ENCODE results near the gene TVP23A. TPM values are rescaled to one million over a fixed set of nuclear protein-coding genes. Genes with fewer than 3 reads are reported as not detected.

Gene TVP23A
- total RNA-seq, 1 donor from 2014 or later: 2.5 TPM

DNA sequence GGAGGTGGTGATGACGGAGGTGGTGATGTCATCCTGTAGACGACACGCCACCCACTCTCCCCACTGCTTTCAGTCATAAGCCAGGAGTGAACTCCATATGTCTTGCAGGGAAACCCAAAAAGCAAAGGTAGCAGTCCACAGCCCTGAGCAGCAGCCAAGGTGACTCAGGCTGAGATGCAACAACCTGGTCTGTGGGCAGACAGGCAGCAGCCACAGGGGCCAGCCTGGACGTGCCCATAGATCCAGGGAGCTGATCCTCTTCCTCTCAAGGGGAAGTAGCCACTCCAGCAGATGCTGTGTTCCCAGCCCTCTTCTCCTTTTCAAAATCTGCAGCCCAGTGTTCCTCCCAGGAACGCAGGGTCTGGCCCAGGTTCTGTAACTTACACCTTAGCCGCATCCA, 41.1 kb upstream of the TVP23A start:
- TF ChIP-seq, protein P1, sequence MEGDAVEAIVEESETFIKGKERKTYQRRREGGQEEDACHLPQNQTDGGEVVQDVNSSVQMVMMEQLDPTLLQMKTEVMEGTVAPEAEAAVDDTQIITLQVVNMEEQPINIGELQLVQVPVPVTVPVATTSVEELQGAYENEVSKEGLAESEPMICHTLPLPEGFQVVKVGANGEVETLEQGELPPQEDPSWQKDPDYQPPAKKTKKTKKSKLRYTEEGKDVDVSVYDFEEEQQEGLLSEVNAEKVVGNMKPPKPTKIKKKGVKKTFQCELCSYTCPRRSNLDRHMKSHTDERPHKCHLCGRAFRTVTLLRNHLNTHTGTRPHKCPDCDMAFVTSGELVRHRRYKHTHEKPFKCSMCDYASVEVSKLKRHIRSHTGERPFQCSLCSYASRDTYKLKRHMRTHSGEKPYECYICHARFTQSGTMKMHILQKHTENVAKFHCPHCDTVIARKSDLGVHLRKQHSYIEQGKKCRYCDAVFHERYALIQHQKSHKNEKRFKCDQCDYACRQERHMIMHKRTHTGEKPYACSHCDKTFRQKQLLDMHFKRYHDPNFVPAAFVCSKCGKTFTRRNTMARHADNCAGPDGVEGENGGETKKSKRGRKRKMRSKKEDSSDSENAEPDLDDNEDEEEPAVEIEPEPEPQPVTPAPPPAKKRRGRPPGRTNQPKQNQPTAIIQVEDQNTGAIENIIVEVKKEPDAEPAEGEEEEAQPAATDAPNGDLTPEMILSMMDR (conservative IDR thresholded peaks at IDR 0.05): no peak
- no peaks in the 10 kb centered on the region for H3K36me3 Mint-ChIP-seq
- H3K27ac Mint-ChIP-seq: no peak overlapping the region
- no peaks in the 10 kb centered on the region for H3K9me3 Mint-ChIP-seq
- no peak for DNase-seq (ENCODE audit: extremely low spot score, unreplicated experiment)
- H3K27me3 Mint-ChIP-seq: peaks cover 28% of the 10 kb centered on the region
- H3K4me3 Mint-ChIP-seq: no peak overlapping the region
- no peaks in the 10 kb centered on the region for H3K4me1 Mint-ChIP-seq (ENCODE audit: unreplicated experiment)

DNA sequence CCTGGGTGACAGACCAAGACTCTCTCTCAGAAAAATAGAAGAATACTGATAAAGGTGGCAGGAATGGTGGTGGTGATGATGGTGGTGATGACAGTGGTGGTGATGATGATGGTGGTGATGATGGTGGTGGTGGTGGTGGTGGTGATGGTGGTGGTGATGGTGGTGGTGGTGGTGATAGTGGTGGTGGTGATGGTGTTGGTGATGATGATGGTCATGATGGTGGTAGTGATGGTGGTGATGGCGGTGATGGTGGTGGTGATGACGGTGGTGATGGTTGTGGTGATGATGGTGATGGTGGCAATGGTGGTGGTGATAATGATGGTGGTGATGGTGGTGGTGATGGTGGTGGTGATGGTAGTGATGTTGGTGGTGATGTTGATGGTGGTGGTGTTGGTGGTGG, 40.4 kb upstream of the TVP23A start:
- Mint-ChIP-seq H3K36me3 (no peaks in the 10 kb centered on the region), H3K9me3 (no peaks in the 10 kb centered on the region), H3K4me3 (no peak overlapping the region), H3K27me3 (peaks cover 28% of the 10 kb centered on the region), H3K4me1 (ENCODE audit: unreplicated experiment) (no peaks in the 10 kb centered on the region), H3K27ac (no peak overlapping the region)
- no peak for DNase-seq (ENCODE audit: extremely low spot score, unreplicated experiment)
- TF ChIP-seq, protein P1 (conservative IDR thresholded peaks at IDR 0.05): no peak

DNA sequence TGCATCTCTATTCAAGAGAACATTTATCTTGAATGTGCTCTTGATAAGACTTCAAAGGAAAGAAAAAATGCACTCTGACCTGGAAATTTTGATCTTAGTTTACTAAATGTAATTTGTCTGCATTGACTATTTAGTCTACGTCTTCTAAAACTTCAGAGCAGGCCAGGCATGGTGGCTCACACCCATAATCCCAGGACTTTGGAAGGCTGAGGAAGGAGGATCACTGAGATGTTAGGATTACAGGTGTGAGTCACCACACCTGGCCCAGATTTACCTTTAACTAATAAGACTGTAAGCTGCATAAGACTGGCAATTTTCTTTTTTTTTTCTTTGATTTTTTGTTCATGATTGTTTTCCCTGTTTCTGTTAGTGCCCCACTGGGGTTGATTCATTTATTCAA, 39.6 kb upstream of the TVP23A start:
- no peak for DNase-seq (ENCODE audit: extremely low spot score, unreplicated experiment)
- TF ChIP-seq, protein P1 (conservative IDR thresholded peaks at IDR 0.05): no peak
- Mint-ChIP-seq H3K4me3 (no peak overlapping the region), H3K9me3 (no peaks in the 10 kb centered on the region), H3K27ac (no peak overlapping the region), H3K4me1 (ENCODE audit: unreplicated experiment) (no peaks in the 10 kb centered on the region), H3K36me3 (no peaks in the 10 kb centered on the region), H3K27me3 (peaks cover 24% of the 10 kb centered on the region)

DNA sequence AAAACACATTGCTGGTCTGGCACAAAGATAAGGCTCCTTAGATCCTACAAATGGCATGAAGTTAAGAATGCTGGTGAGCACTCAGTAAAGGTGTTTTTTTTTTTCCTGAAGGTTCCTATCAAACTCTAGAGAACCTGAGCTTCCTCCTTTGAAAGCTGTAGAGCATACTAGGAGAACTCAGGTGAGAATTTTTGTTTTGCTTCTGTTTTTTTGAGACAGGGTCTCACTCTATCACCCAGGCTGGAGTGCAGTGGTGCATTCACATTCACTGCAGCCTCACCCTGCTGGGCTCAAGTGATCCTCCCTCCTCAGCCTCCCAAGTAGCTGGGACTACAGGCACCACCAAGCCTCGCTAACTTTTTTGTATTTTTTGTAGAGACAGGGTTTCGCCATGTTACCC, 37.4 kb upstream of the TVP23A start:
- no peaks in the 10 kb centered on the region for H3K36me3 Mint-ChIP-seq
- H3K4me3 Mint-ChIP-seq: no peak overlapping the region
- peaks cover 3% of the 10 kb centered on the region for H3K27me3 Mint-ChIP-seq
- H3K4me1 Mint-ChIP-seq (ENCODE audit: unreplicated experiment): no peaks in the 10 kb centered on the region
- DNase-seq (ENCODE audit: extremely low spot score, unreplicated experiment): no peak
- TF ChIP-seq, protein P1 (conservative IDR thresholded peaks at IDR 0.05): no peak
- H3K27ac Mint-ChIP-seq: no peak overlapping the region
- no peaks in the 10 kb centered on the region for H3K9me3 Mint-ChIP-seq

DNA sequence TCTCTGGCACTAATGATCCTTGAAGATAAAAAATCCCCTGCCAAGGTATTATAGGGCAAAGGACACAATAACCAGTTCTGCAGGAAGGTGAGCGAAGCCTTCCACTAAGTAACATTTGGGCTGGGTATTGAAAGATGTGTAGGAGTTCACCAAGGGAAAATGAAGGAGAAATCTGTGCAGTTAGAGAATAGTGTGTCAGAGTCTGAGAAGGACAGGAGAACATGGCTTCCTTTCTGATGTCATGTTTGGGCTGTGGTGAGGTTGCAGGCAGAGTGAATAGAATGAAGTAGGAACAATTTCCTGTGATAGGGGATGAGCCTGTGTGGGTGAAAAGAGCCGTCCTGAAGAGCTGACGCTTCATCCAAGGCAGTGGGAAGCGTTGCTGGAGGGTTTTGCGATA, 34.4 kb upstream of the TVP23A start:
- H3K4me1 Mint-ChIP-seq (ENCODE audit: unreplicated experiment): no peaks in the 10 kb centered on the region
- DNase-seq (ENCODE audit: extremely low spot score, unreplicated experiment): no peak
- TF ChIP-seq, protein P1 (conservative IDR thresholded peaks at IDR 0.05): no peak
- H3K27me3 Mint-ChIP-seq: peaks cover 3% of the 10 kb centered on the region
- H3K9me3 Mint-ChIP-seq: no peaks in the 10 kb centered on the region
- H3K27ac Mint-ChIP-seq: no peak overlapping the region
- H3K36me3 Mint-ChIP-seq: no peaks in the 10 kb centered on the region
- no peak overlapping the region for H3K4me3 Mint-ChIP-seq

DNA sequence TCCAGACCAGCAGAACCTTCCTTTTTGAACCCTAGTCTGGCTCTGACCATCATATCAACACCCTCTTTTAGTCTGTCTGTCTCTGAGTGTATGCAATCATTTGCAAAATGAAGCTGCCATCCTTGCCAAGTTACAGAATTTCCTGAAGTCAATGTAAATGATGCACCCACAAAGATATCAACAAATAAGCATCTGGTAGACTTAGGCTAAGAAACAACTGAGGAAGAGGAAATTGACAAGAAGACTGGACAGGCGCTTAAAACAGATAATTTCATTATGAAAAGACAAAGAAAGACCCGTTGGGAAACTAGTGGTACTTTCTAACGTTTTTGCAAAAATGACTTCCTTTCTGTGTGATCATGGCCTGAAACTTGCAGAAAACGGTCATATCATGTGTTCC, 33.7 kb upstream of the TVP23A start:
- Mint-ChIP-seq H3K4me3 (no peak overlapping the region), H3K27me3 (peaks cover 3% of the 10 kb centered on the region), H3K27ac (no peak overlapping the region), H3K4me1 (ENCODE audit: unreplicated experiment) (no peaks in the 10 kb centered on the region), H3K36me3 (no peaks in the 10 kb centered on the region), H3K9me3 (no peaks in the 10 kb centered on the region)
- TF ChIP-seq, protein P1 (conservative IDR thresholded peaks at IDR 0.05): no peak
- no peak for DNase-seq (ENCODE audit: extremely low spot score, unreplicated experiment)

Measured in type B pancreatic cell (in vitro differentiated cells).